H9 (cell line): Measurements from ENCODE around the gene KMT2C. TPM values are rescaled to one million over a fixed set of nuclear protein-coding genes. Genes with fewer than 3 reads are reported as not detected.
A peak's percentile ranks its signal among the peaks of the same experiment; 100 is the strongest.

Experiments
- DNase-seq: peaks from one replicate; pipeline ENCODE4 v3.0.0-alpha.2; 2017
- H2AFZ ChIP-seq: one replicate; pipeline ENCODE4 v1.6.1; 2013; ENCODE audit warnings: mild to moderate bottlenecking, low read length, control low read depth, moderate library complexity
- H2AK5ac ChIP-seq: 2 replicates; pipeline ENCODE4 v1.6.1; 2013; ENCODE audit warnings: low read length, control low read depth, mixed read lengths; ENCODE audit not compliant: insufficient read length
- H2BK120ac ChIP-seq: one replicate; pipeline ENCODE4 v1.6.1; 2013; ENCODE audit warnings: low read depth, mild to moderate bottlenecking, low read length, control low read depth, inconsistent platforms; ENCODE audit not compliant: poor library complexity, severe bottlenecking
- H2BK12ac ChIP-seq: 2 replicates; pipeline ENCODE4 v1.6.1; 2013; ENCODE audit warnings: low read length, control low read depth, mixed read lengths, low read depth; ENCODE audit not compliant: insufficient read length
- H2BK15ac ChIP-seq: 2 replicates; pipeline ENCODE4 v1.6.1; 2013; ENCODE audit warnings: low read depth, low read length, control low read depth
- H2BK20ac ChIP-seq: one replicate; pipeline ENCODE4 v1.6.1; 2013; ENCODE audit warnings: low read depth, mild to moderate bottlenecking, low read length, control low read depth, inconsistent platforms; ENCODE audit not compliant: poor library complexity, severe bottlenecking
- H2BK5ac ChIP-seq: 2 replicates; pipeline ENCODE4 v1.6.1; 2013; ENCODE audit warnings: low read length, control low read depth, mixed read lengths; ENCODE audit not compliant: insufficient read length
- H3K14ac ChIP-seq: 2 replicates; pipeline ENCODE4 v1.6.1; 2013; ENCODE audit warnings: low read length, control low read depth; ENCODE audit not compliant: insufficient read depth
- H3K18ac ChIP-seq: 2 replicates; pipeline ENCODE4 v1.6.1; 2013; ENCODE audit warnings: low read depth, mild to moderate bottlenecking, mixed read lengths, low read length, control low read depth; ENCODE audit not compliant: insufficient read length
- H3K23ac ChIP-seq: 2 replicates; pipeline ENCODE4 v1.6.1; 2013; ENCODE audit warnings: low read length, control low read depth, mixed read lengths, low read depth; ENCODE audit not compliant: insufficient read length
- H3K23me2 ChIP-seq: 2 replicates; pipeline ENCODE4 v1.6.1; 2013; ENCODE audit warnings: low read depth, mild to moderate bottlenecking, mixed read lengths, low read length, control low read depth; ENCODE audit not compliant: insufficient read length, poor library complexity, severe bottlenecking
- H3K27ac ChIP-seq: 2 replicates; pipeline ENCODE4 v1.5.1; 2013; ENCODE audit warnings: low read length, control low read depth, mixed read lengths, low read depth; ENCODE audit not compliant: insufficient read length
- H3K27me3 ChIP-seq: 2 replicates; pipeline ENCODE4 v1.6.1; 2013; ENCODE audit warnings: low read length, control low read depth, inconsistent platforms; ENCODE audit not compliant: insufficient read depth
- H3K4ac ChIP-seq: 2 replicates; pipeline ENCODE4 v1.6.1; 2013; ENCODE audit warnings: low read depth, mild to moderate bottlenecking, control low read depth, inconsistent platforms, low read length, moderate library complexity
- H3K4me1 ChIP-seq: 2 replicates; pipeline ENCODE4 v1.6.1; 2013; ENCODE audit warnings: low read length, control low read depth, inconsistent platforms; ENCODE audit not compliant: insufficient read depth
- H3K4me2 ChIP-seq: 2 replicates; pipeline ENCODE4 v1.6.1; 2013; ENCODE audit warnings: low read length, control low read depth, mixed read lengths; ENCODE audit not compliant: insufficient read length, insufficient read depth
- H3K56ac ChIP-seq: 2 replicates; pipeline ENCODE4 v1.6.1; 2013; ENCODE audit warnings: low read depth, mild to moderate bottlenecking, mixed read lengths, low read length, control low read depth; ENCODE audit not compliant: insufficient read length
- H3K79me1 ChIP-seq: 2 replicates; pipeline ENCODE4 v1.6.1; 2013; ENCODE audit warnings: low read depth, mild to moderate bottlenecking, moderate library complexity, low read length, control low read depth, inconsistent platforms; ENCODE audit not compliant: insufficient read depth, poor library complexity, severe bottlenecking
- H3K79me2 ChIP-seq: 2 replicates; pipeline ENCODE4 v1.6.1; 2013; ENCODE audit warnings: low read length, control low read depth, inconsistent platforms; ENCODE audit not compliant: insufficient read depth
- H3K9ac ChIP-seq: 2 replicates; pipeline ENCODE4 v1.6.1; 2013; ENCODE audit warnings: low read length, control low read depth, mixed read lengths; ENCODE audit not compliant: insufficient read length; ENCODE audit errors: extremely low read depth
- H3K9me3 ChIP-seq: one replicate; pipeline ENCODE4 v1.6.1; 2013; ENCODE audit warnings: low read depth, low read length, inconsistent platforms; ENCODE audit not compliant: control insufficient read depth
- H3T11ph ChIP-seq: one replicate; pipeline ENCODE4 v1.6.1; 2013; ENCODE audit warnings: mild to moderate bottlenecking, low read length, control low read depth, inconsistent platforms
- H4K20me1 ChIP-seq: one replicate; pipeline ENCODE4 v1.6.1; 2013; ENCODE audit not compliant: control insufficient read depth, insufficient read length, insufficient read depth
- H4K5ac ChIP-seq: 2 replicates; pipeline ENCODE4 v1.6.1; 2013; ENCODE audit warnings: low read depth, mild to moderate bottlenecking, mixed read lengths, low read length, control low read depth; ENCODE audit not compliant: insufficient read length
- H4K8ac ChIP-seq: replicated peaks from 2 replicates; pipeline ENCODE4 v1.6.1; 2013; ENCODE audit warnings: low read length, control low read depth, mixed read lengths, low read depth; ENCODE audit not compliant: insufficient read length
- H4K91ac ChIP-seq: 2 replicates; pipeline ENCODE4 v1.6.1; 2013; ENCODE audit warnings: low read depth, mild to moderate bottlenecking, moderate library complexity, mixed read lengths, low read length, control low read depth; ENCODE audit not compliant: insufficient read length
- H3K27ac Mint-ChIP-seq, 3 experiments: 2 replicates in 2 of 3; 3 replicates in 1 of 3; pipeline ENCODE4 v1.8.0; 2020 to 2021; ENCODE audit warnings: mixed read lengths in 3 of 3, mild to moderate bottlenecking in 1 of 3, moderate library complexity in 1 of 3
- H3K27me3 Mint-ChIP-seq: 2 replicates; pipeline ENCODE4 v1.8.0; 2021; ENCODE audit warnings: low read depth, mild to moderate bottlenecking, moderate library complexity, mixed read lengths
- H3K36me3 Mint-ChIP-seq, 3 experiments: 2 replicates in 2 of 3; 3 replicates in 1 of 3; pipeline ENCODE4 v1.8.0; 2020 to 2021; ENCODE audit warnings: low read depth in 3 of 3, mixed read lengths in 3 of 3; ENCODE audit not compliant: insufficient read depth in 1 of 3
- H3K4me1 Mint-ChIP-seq, 2 experiments: 2 replicates each; pipeline ENCODE4 v1.8.0; 2020; ENCODE audit warnings: mixed read lengths in 2 of 2
- H3K4me3 Mint-ChIP-seq, 2 experiments: 2 replicates in 1 of 2; 3 replicates in 1 of 2; pipeline ENCODE4 v1.8.0; 2020 to 2021; ENCODE audit warnings: mild to moderate bottlenecking in 2 of 2, mixed read lengths in 2 of 2, moderate library complexity in 1 of 2
- H3K9me3 Mint-ChIP-seq, 2 experiments: 2 replicates in 1 of 2; 3 replicates in 1 of 2; pipeline ENCODE4 v1.8.0; 2020; ENCODE audit warnings: mild to moderate bottlenecking in 2 of 2, mixed read lengths in 2 of 2, moderate library complexity in 1 of 2
- WGBS: extraction: QIAGEN DNeasy Blood & Tissue Kit; methylation state at CpG from one replicate; pipeline ENCODE4 v1.1.7; 2013; ENCODE audit warnings: missing lambda C conversion rate, low lambda C conversion rate, mixed read lengths; ENCODE audit not compliant: insufficient read length; ENCODE audit errors: extremely low coverage; 5-methylcytosine and 5-hydroxymethylcytosine counted together
- total RNA-seq: library from RNA; stranded (reverse); gene quantifications from 2 replicates; pipeline ENCODE4 v1.2.1, GENCODE V29; 2021
- TF ChIP-seq, protein P1 (sequence below): fragments of 200-600 bp; sonication (generic); conservative IDR thresholded peaks from 3 replicates; pipeline ENCODE4 v1.8.0; 2021; ENCODE audit warnings: antibody characterized with exemption, mild to moderate bottlenecking

The KMT2C gene
- total RNA-seq, 1 experiment from 2014 or later, result 32.2 TPM

DNA sequence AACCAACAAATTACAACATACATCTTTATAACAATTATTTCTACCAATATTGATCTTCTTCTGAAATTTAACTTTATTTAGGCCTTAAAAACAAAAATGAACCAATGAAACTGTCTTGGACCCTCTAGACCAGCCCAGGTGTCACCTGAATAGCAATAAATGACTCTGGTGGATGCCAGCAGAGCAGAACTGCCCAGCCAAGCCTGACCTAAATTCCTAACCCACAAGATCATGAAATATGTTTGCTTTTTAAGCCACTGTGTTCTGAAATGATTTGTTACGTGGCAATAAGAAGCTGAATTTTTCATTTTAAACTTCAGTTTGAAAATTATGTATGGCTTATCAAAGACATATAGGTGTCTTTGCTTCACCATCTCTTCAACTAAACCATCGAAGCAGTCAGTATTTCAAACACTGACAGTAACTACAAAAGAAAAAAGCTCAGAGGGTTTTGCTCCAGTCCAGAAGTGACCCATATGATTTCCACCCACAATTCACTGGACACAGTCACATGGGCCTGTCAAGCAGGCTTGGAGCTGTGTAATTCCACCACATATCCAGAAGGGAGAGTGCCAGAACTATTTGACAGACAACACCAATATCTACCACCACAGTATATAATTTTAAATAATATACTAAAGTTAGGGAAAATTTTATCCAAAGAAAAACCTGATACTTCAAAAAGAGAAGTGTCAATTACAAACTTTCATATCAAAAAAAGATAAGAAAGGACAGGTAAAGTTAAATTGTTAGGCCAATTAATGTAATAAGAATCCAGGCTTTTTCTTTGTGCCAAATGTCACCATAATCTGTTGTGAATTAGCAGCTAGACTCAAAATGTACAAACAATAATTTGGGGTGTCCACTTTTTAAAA, 94.5 kb downstream of the KMT2C start:
- WGBS, result no CpG with 5 or more reads among the region's 2 CpGs
- Histone ChIP-seq H2BK120ac (no peak overlapping the region), H3K4ac (no peak overlapping the region), H3K14ac (no peak overlapping the region), H3K18ac (no peak overlapping the region), H2BK15ac (no peak overlapping the region), H3K27me3 (no peaks in the 10 kb centered on the region), H4K91ac (no peak overlapping the region), H3K4me2 (no peak overlapping the region), H2AK5ac (no peak overlapping the region), H3K9ac (no peak overlapping the region), H3T11ph (no peak overlapping the region), H3K27ac (no peak overlapping the region), H3K79me1 (peaks cover 3% of the 10 kb centered on the region), H3K9me3 (no peaks in the 10 kb centered on the region), H3K23ac (no peak overlapping the region), H2BK12ac (no peak overlapping the region), H3K23me2 (no peaks in the 10 kb centered on the region), H3K4me1 (no peaks in the 10 kb centered on the region), H2BK20ac (no peak overlapping the region), H2BK5ac (no peak overlapping the region), H3K79me2 (no peaks in the 10 kb centered on the region), H4K5ac (no peak overlapping the region), H3K56ac (no peak overlapping the region), H4K20me1 (no peaks in the 10 kb centered on the region), H4K8ac (no peak overlapping the region), H2AFZ (no peak overlapping the region)
- TF ChIP-seq, protein P1, sequence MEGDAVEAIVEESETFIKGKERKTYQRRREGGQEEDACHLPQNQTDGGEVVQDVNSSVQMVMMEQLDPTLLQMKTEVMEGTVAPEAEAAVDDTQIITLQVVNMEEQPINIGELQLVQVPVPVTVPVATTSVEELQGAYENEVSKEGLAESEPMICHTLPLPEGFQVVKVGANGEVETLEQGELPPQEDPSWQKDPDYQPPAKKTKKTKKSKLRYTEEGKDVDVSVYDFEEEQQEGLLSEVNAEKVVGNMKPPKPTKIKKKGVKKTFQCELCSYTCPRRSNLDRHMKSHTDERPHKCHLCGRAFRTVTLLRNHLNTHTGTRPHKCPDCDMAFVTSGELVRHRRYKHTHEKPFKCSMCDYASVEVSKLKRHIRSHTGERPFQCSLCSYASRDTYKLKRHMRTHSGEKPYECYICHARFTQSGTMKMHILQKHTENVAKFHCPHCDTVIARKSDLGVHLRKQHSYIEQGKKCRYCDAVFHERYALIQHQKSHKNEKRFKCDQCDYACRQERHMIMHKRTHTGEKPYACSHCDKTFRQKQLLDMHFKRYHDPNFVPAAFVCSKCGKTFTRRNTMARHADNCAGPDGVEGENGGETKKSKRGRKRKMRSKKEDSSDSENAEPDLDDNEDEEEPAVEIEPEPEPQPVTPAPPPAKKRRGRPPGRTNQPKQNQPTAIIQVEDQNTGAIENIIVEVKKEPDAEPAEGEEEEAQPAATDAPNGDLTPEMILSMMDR, result peak; percentile 59
- H3K4me1 Mint-ChIP-seq, result peaks cover 3 to 8% of the 10 kb centered on the region in 2 experiments
- no peaks in the 10 kb centered on the region for H3K9me3 Mint-ChIP-seq
- H3K4me3 Mint-ChIP-seq, result no peak overlapping the region
- no peaks in the 10 kb centered on the region for H3K36me3 Mint-ChIP-seq
- H3K27me3 Mint-ChIP-seq, result no peaks in the 10 kb centered on the region
- no peak overlapping the region for H3K27ac Mint-ChIP-seq
- DNase-seq, result no peak
